H1 (cell line): Measurements from ENCODE around the gene TARS3. TPM values are rescaled to one million over a fixed set of nuclear protein-coding genes. Genes with fewer than 3 reads are reported as not detected.

Source experiments
- CTCF ChIA-PET: fragments of 300-600 bp; sonication (Branson Sonifier 250); formaldehyde crosslinking; loops from one replicate; lab custom pipeline; 2021; ENCODE audit not compliant: partially characterized antibody; lab: Charles Lee
- POLR2A ChIA-PET: fragments of 300-600 bp; sonication (Branson Sonifier 250); formaldehyde crosslinking; loops from one replicate; lab custom pipeline; 2021; ENCODE audit warnings: inconsistent platforms; ENCODE audit not compliant: partially characterized antibody; lab: Charles Lee
- DNase-seq, 2 experiments: peaks; one replicate each; pipeline versions ENCODE4 v3.0.0 to v3.0.0-alpha.2; 2010 to 2022; ENCODE audit warnings: low spot score in 2 of 2, low read depth in 1 of 2, mixed read lengths in 1 of 2
- FAIRE-seq: peaks from 2 replicates; lab custom pipeline; 2011; peaks lifted over from hg19 to GRCh38; lab: Jason Lieb, UNC
- H2AFZ ChIP-seq: 2 replicates; pipeline ENCODE4 v1.8.1; 2012; ENCODE audit warnings: low read length, inconsistent platforms
- H2AK5ac ChIP-seq: 2 replicates; pipeline ENCODE4 v1.6.1; 2013; ENCODE audit warnings: low read depth, low read length
- H2BK120ac ChIP-seq: replicated peaks from 2 replicates; pipeline ENCODE3; 2013; ENCODE audit warnings: low read depth, low read length, inconsistent platforms
- H2BK12ac ChIP-seq: 2 replicates; pipeline ENCODE4 v1.6.1; 2013; ENCODE audit warnings: low read depth, low read length
- H2BK15ac ChIP-seq: 2 replicates; pipeline ENCODE4 v1.6.1; 2013; ENCODE audit warnings: low read length
- H2BK20ac ChIP-seq: 2 replicates; pipeline ENCODE4 v1.6.1; 2013; ENCODE audit warnings: low read length
- H2BK5ac ChIP-seq: 2 replicates; pipeline ENCODE4 v1.6.1; 2013; ENCODE audit warnings: low read depth, low read length
- H3K14ac ChIP-seq: 2 replicates; pipeline ENCODE4 v1.6.1; 2013; ENCODE audit warnings: inconsistent platforms; ENCODE audit not compliant: insufficient read length
- H3K18ac ChIP-seq: 2 replicates; pipeline ENCODE4 v1.6.1; 2013; ENCODE audit warnings: low read length; ENCODE audit errors: extremely low read depth
- H3K23ac ChIP-seq: 2 replicates; pipeline ENCODE4 v1.6.1; 2013; ENCODE audit warnings: inconsistent platforms; ENCODE audit not compliant: insufficient read length
- H3K23me2 ChIP-seq: 2 replicates; pipeline ENCODE4 v1.6.1; 2013; ENCODE audit warnings: low read depth, low read length
- H3K27ac ChIP-seq: 2 replicates; pipeline ENCODE4 v1.6.1; 2011; ENCODE audit warnings: low read depth, low read length, inconsistent platforms
- H3K27me3 ChIP-seq, 4 experiments: replicated peaks in 1 of 4; 1 replicate in 1 of 4; 2 replicates in 3 of 4; pipeline versions ENCODE4 v1.6.1 to v1.8.1; 2011 to 2013; ENCODE audit warnings: low read length in 3 of 4, mild to moderate bottlenecking in 3 of 4, inconsistent platforms in 2 of 4, mixed read lengths in 2 of 4, moderate library complexity in 1 of 4; ENCODE audit not compliant: control insufficient read depth in 3 of 4, insufficient read depth in 3 of 4; ENCODE audit errors: extremely low read depth in 1 of 4
- H3K36me3 ChIP-seq, 4 experiments: 2 replicates each; pipeline versions ENCODE4 v1.6.1 to v1.8.1; 2011 to 2013; ENCODE audit warnings: mild to moderate bottlenecking in 4 of 4, low read length in 3 of 4, moderate library complexity in 2 of 4, control low read depth in 1 of 4, inconsistent platforms in 1 of 4; ENCODE audit not compliant: insufficient read depth in 4 of 4, control insufficient read depth in 2 of 4
- H3K4ac ChIP-seq: replicated peaks from 2 replicates; pipeline ENCODE3; 2013; ENCODE audit warnings: low read length, low read depth, mixed read lengths, inconsistent platforms; ENCODE audit not compliant: insufficient read length
- H3K4me1 ChIP-seq, 4 experiments: replicated peaks in 1 of 4; 1 replicate in 1 of 4; 2 replicates in 3 of 4; pipeline versions ENCODE4 v1.6.1 to v1.8.1; 2011 to 2013; ENCODE audit warnings: low read length in 3 of 4, inconsistent platforms in 2 of 4, mixed read lengths in 1 of 4; ENCODE audit not compliant: insufficient read depth in 4 of 4, control insufficient read depth in 3 of 4
- H3K4me2 ChIP-seq, 2 experiments: 2 replicates each; pipeline versions ENCODE4 v1.6.1 to v1.8.1; 2011 to 2013; ENCODE audit warnings: low read depth in 2 of 2, low read length in 2 of 2, control low read depth in 1 of 2, inconsistent platforms in 1 of 2, mild to moderate bottlenecking in 1 of 2; ENCODE audit not compliant: insufficient read depth in 1 of 2
- H3K4me3 ChIP-seq, 4 experiments: fragments of 200-600, 300-600 bp in 1 of 4; sonication (generic), shearing (Covaris generic), sonication (Bioruptor Twin) in 1 of 4; 2 replicates each; pipeline versions ENCODE4 v1.5.1 to v1.8.1; 2011 to 2016; ENCODE audit warnings: low read length in 4 of 4, low read depth in 3 of 4, control low read depth in 2 of 4, inconsistent platforms in 2 of 4, mild to moderate bottlenecking in 2 of 4, mixed read lengths in 1 of 4, moderate library complexity in 1 of 4; ENCODE audit not compliant: insufficient read depth in 2 of 4; ENCODE audit errors: extremely low read depth in 1 of 4
- H3K56ac ChIP-seq: replicated peaks from 2 replicates; pipeline ENCODE3; 2013; ENCODE audit warnings: low read depth, mild to moderate bottlenecking, mixed read lengths, low read length, inconsistent platforms; ENCODE audit not compliant: insufficient read length
- H3K79me1 ChIP-seq: 2 replicates; pipeline ENCODE4 v1.6.1; 2013; ENCODE audit warnings: low read depth, low read length, control low read depth
- H3K79me2 ChIP-seq, 2 experiments: 2 replicates each; pipeline versions ENCODE4 v1.6.1 to v1.8.1; 2012 to 2013; ENCODE audit warnings: low read length in 2 of 2, mild to moderate bottlenecking in 2 of 2, inconsistent platforms in 1 of 2; ENCODE audit not compliant: insufficient read depth in 2 of 2, control insufficient read depth in 1 of 2
- H3K9ac ChIP-seq, 4 experiments: replicated peaks in 1 of 4; 1 replicate in 1 of 4; 2 replicates in 3 of 4; pipeline versions ENCODE4 v1.6.1 to v1.8.1; 2011 to 2013; ENCODE audit warnings: low read depth in 3 of 4, low read length in 3 of 4, control low read depth in 2 of 4, mild to moderate bottlenecking in 2 of 4, moderate library complexity in 2 of 4, inconsistent platforms in 1 of 4; ENCODE audit errors: extremely low read depth in 1 of 4
- H3K9me3 ChIP-seq, 2 experiments: 2 replicates each; pipeline versions ENCODE4 v1.6.1 to v1.8.1; 2012 to 2013; ENCODE audit warnings: mild to moderate bottlenecking in 2 of 2, moderate library complexity in 2 of 2, control low read depth in 1 of 2, inconsistent platforms in 1 of 2, low read depth in 1 of 2, low read length in 1 of 2, mixed read lengths in 1 of 2; ENCODE audit not compliant: insufficient read depth in 2 of 2
- H4K20me1 ChIP-seq, 2 experiments: replicated peaks in 1 of 2; 2 replicates each; pipeline versions ENCODE3 to v1.8.1; 2011 to 2013; ENCODE audit warnings: inconsistent platforms in 2 of 2, low read length in 2 of 2, mild to moderate bottlenecking in 1 of 2; ENCODE audit not compliant: insufficient read depth in 2 of 2, control insufficient read depth in 1 of 2
- H4K5ac ChIP-seq: 2 replicates; pipeline ENCODE4 v1.6.1; 2013; ENCODE audit warnings: low read length, low read depth, mixed read lengths, inconsistent platforms; ENCODE audit not compliant: insufficient read length
- H4K8ac ChIP-seq: 2 replicates; pipeline ENCODE4 v1.8.0; 2013; ENCODE audit warnings: mild to moderate bottlenecking, moderate library complexity, low read length, inconsistent platforms; ENCODE audit not compliant: insufficient read depth; ENCODE audit errors: extremely low read depth
- H4K91ac ChIP-seq: replicated peaks from 2 replicates; pipeline ENCODE3; 2013; ENCODE audit warnings: low read length, mixed read lengths, inconsistent platforms; ENCODE audit not compliant: insufficient read length
- BRCA1 ChIP-seq: IDR thresholded peaks from 2 replicates; pipeline ENCODE4 v1.6.1; 2012; ENCODE audit warnings: low read depth, low read length, improper control_type of control experiment
- CHD2 ChIP-seq: IDR thresholded peaks from 2 replicates; pipeline ENCODE4 v1.6.1; 2012; ENCODE audit warnings: low read length, improper control_type of control experiment
- E2F6 ChIP-seq: IDR thresholded peaks from 2 replicates; pipeline ENCODE4 v1.6.1; 2012; ENCODE audit warnings: inconsistent platforms
- PHF8 ChIP-seq: fragments of 200-600 bp; sonication (generic); conservative IDR thresholded peaks from 2 replicates; pipeline ENCODE4 v1.7.1; 2012; ENCODE audit warnings: low read depth, mild to moderate bottlenecking, inconsistent platforms, low read length, moderate library complexity
- SUZ12 ChIP-seq: fragments of 200-600 bp; sonication (generic); IDR thresholded peaks from 2 replicates; pipeline ENCODE4 v1.6.1; 2012; ENCODE audit warnings: mild to moderate bottlenecking, inconsistent platforms, low read length, moderate library complexity, mixed read lengths
- TAF7 ChIP-seq: optimal IDR thresholded peaks from 2 replicates; pipeline ENCODE3; 2011; ENCODE audit warnings: low read depth, mild to moderate bottlenecking, inconsistent platforms, low read length, moderate library complexity, borderline replicate concordance
- USF2 ChIP-seq: IDR thresholded peaks from 2 replicates; pipeline ENCODE4 v1.6.1; 2011; ENCODE audit warnings: low read length, improper control_type of control experiment
- WGBS, 2 experiments: shearing (Covaris generic) in 1 of 2; methylation state at CpG; one replicate each; pipeline versions ENCODE4 v1.1.6 to v1.1.7; 2013 to 2015; ENCODE audit warnings: low lambda C conversion rate in 2 of 2, mixed read lengths in 2 of 2, inconsistent platforms in 1 of 2, low coverage in 1 of 2, missing lambda C conversion rate in 1 of 2; ENCODE audit not compliant: insufficient replicate concordance in 2 of 2, insufficient coverage in 1 of 2, insufficient read length in 1 of 2; ENCODE audit errors: extremely low coverage in 1 of 2, missing lambda C conversion rate in 1 of 2; 5-methylcytosine and 5-hydroxymethylcytosine counted together
- polyA plus RNA-seq, 7 experiments: library from polyadenylated mRNA; depleted of rRNA in 3 of 7; stranded (reverse) in 5 of 7; unstranded in 2 of 7; fragments of >200 nt in 5 of 7; fragments of 200-250 nt in 2 of 7; gene quantifications; 1 replicate in 5 of 7; 2 replicates in 1 of 7; 4 replicates in 1 of 7; pipeline versions ENCODE4 v1.2.1 to v1.2.3, GENCODE V29; 2011 to 2013; ENCODE audit warnings: missing spikeins in 2 of 7, mixed read lengths in 2 of 7
- total RNA-seq: library from RNA; stranded (reverse); fragmentation: NEBNext Ultra II Directional; extraction: Animal tissue kit (Norgen Biotek cat#: 25700); gene quantifications from 2 replicates; pipeline ENCODE4 v1.2.1, GENCODE V29; 2021
- TF ChIP-seq, protein P1 (sequence below): IDR thresholded peaks from 2 replicates; pipeline ENCODE4 v1.6.1; 2012; ENCODE audit warnings: inconsistent platforms

Gene TARS3
- total and polyA plus RNA-seq, 2 of the 8 experiments (the other 6 are each of a cell fraction or from before 2014, with no cell fraction given) = 2.1 to 13.9 TPM

DNA sequence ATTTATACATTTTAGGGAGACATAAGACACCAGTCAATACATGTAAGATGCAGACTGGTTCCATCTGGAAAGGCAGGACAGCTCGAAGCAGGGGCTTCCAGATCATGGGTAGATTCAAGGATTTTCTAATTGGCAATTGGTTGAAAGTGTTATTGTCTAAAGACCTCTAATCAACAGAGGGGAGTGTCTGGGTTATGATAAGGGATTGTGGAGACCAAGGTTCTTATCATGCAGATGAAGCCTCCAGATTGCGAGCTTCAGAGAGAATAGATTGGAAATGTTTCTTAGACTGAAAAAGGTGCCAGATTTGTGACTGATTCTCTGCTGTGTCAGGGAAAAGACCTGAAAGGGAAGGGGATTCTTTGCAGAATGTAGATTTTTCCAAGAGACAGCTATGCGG, 87.2 kb downstream of the TARS3 start:
- no peak overlapping the region for H3K27ac ChIP-seq
- no peak overlapping the region for H2BK120ac ChIP-seq
- H3K14ac ChIP-seq = no peak overlapping the region
- H3K27me3 ChIP-seq = no peaks in the 10 kb centered on the region
- no peaks in the 10 kb centered on the region for H3K9me3 ChIP-seq
- H3K36me3 ChIP-seq = peaks cover 0 to 3% (median 1%) of the 10 kb centered on the region in 4 experiments; a peak in 2 of 8 replicates
- H4K8ac ChIP-seq = no peak overlapping the region
- no peak overlapping the region for H2AFZ ChIP-seq
- H3K23ac ChIP-seq = no peak overlapping the region
- WGBS, 2 experiments = 80% methylated on average over 3 of the region's 3 CpGs; no CpG with 5 or more reads in 1 of the 2 experiments
- no peak overlapping the region for H2BK20ac ChIP-seq
- ChIA-PET CTCF (interaction anchor here (0.7 to 8.8 kb wide), 7 partner anchors 15 to 367 kb away, joined by 3 to 70 read pairs (median 4); no protein-coding TSS in a partner anchor), POLR2A (interaction anchor here (0.6 to 0.7 kb wide), 3 partner anchors 18 to 341 kb away, joined by 3 to 4 read pairs (median 3); no protein-coding TSS in a partner anchor)
- H3K9ac ChIP-seq = no peak overlapping the region
- no peak overlapping the region for H3K18ac ChIP-seq
- no peak overlapping the region for H3K56ac ChIP-seq
- H4K5ac ChIP-seq = no peak overlapping the region
- H4K20me1 ChIP-seq = peaks cover 0 to 2% of the 10 kb centered on the region in 2 experiments
- H3K23me2 ChIP-seq = no peaks in the 10 kb centered on the region
- no peak overlapping the region for H2AK5ac ChIP-seq
- no peak for FAIRE-seq
- no peak overlapping the region for H2BK15ac ChIP-seq
- no peaks in the 10 kb centered on the region for H3K4me1 ChIP-seq
- DNase-seq = no peak
- no peak for TF ChIP-seq SUZ12
- no peak for TF ChIP-seq E2F6
- TF ChIP-seq USF2 = no peak
- no peak for TF ChIP-seq PHF8
- TF ChIP-seq CHD2 = no peak
- TF ChIP-seq, protein P1, sequence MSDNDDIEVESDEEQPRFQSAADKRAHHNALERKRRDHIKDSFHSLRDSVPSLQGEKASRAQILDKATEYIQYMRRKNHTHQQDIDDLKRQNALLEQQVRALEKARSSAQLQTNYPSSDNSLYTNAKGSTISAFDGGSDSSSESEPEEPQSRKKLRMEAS = no peak
- no peak for TF ChIP-seq TAF7
- no peak for TF ChIP-seq BRCA1
- no peaks in the 10 kb centered on the region for H3K79me2 ChIP-seq
- no peak overlapping the region for H2BK12ac ChIP-seq
- H3K4me3 ChIP-seq = no peak overlapping the region
- no peak overlapping the region for H4K91ac ChIP-seq
- no peak overlapping the region for H3K4ac ChIP-seq
- no peak overlapping the region for H2BK5ac ChIP-seq
- H3K4me2 ChIP-seq = no peak overlapping the region
- no peaks in the 10 kb centered on the region for H3K79me1 ChIP-seq
